K562 (cell line): ENCODE measurements around the gene RORB.

ENCODE experiments used
- CBFA2T3 ChIP-seq: fragments of 450-650 bp; IDR thresholded peaks from 2 replicates; pipeline ENCODE4 v1.6.1; 2017
- CTCF ChIP-seq, 3 experiments: IDR thresholded peaks in 2 of 3; conservative IDR thresholded peaks in 1 of 3; 2 replicates each; pipeline ENCODE4 v1.5.1; 2011 to 2012; ENCODE audit warnings: low read length in 3 of 3, mild to moderate bottlenecking in 3 of 3, control low read depth in 2 of 3, improper control_type of control experiment in 1 of 3, inconsistent platforms in 1 of 3, low read depth in 1 of 3, mixed read lengths in 1 of 3, moderate library complexity in 1 of 3; ENCODE audit not compliant: insufficient read depth in 2 of 3
- ZNF274 ChIP-seq: IDR thresholded peaks from 2 replicates; pipeline ENCODE4 v1.6.1; 2011; ENCODE audit warnings: low read depth, mild to moderate bottlenecking, low read length, moderate library complexity, borderline replicate concordance

GRCh38 chr9:74527718-74528117 is 30.6 kb downstream of the RORB start:
- TF ChIP-seq ZNF274 (no peak), CBFA2T3 (no peak), CTCF (IDR thresholded peaks at IDR 0.05 in 2 of 3, conservative IDR thresholded peaks at IDR 0.05 in 1 of 3; ENCODE audit: insufficient read depth in 2 of 3, low read depth in 1 of 3, low read length in 3 of 3) (no peak)
